ENCODE measurements around the gene EXOC4. TPM values are rescaled to one million over a fixed set of nuclear protein-coding genes. Genes with fewer than 3 reads are reported as not detected.

The EXOC4 gene
- total and polyA plus RNA-seq, 2 of the 13 experiments (the other 11 are each of a cell fraction or from before 2014, with no cell fraction given) = 22.5 to 39.0 TPM

GRCh38 chr7:133975130-133975529, 722.3 kb downstream of the EXOC4 start:
- no peaks in the 10 kb centered on the region for H3K9me3 ChIP-seq (ENCODE audit: low read length)
- in situ Hi-C loops (cut with HindIII; ENCODE audit: extremely low pct_ligation_motif_present, low pct_unique_long_range_greater_than_20kb) = no loop called here
- no peak overlapping the region for H3K4me3 ChIP-seq (replicated peaks in 1 of 3; ENCODE audit: insufficient read depth in 1 of 3, low read depth in 2 of 3, low read length in 3 of 3)
- no peak overlapping the region for H2AFZ ChIP-seq (ENCODE audit: low read length)
- no peak overlapping the region for H3K27ac ChIP-seq (ENCODE audit: extremely low read length, insufficient read depth, low read length)
- no peaks in the 10 kb centered on the region for H3K27me3 ChIP-seq (ENCODE audit: control insufficient read depth in 1 of 2, insufficient read depth in 2 of 2, low read length in 2 of 2)
- CTCF ChIA-PET (ENCODE audit: low intra/inter-chr PET ratio, low total read pairs) = no interaction called here
- H3K79me2 ChIP-seq (ENCODE audit: insufficient read depth, low read length) = no peaks in the 10 kb centered on the region
- ATAC-seq = no peak
- no peaks in the 10 kb centered on the region for H3K4me1 ChIP-seq (ENCODE audit: insufficient read depth, low read length)
- no peaks in the 10 kb centered on the region for H3K36me3 ChIP-seq (replicated peaks in 1 of 2; ENCODE audit: control insufficient read depth in 1 of 2, insufficient read depth in 2 of 2, low read length in 2 of 2)
- FAIRE-seq = no peak
- no peak overlapping the region for H3K4me2 ChIP-seq (ENCODE audit: low read depth, low read length)
- TF ChIP-seq CENPX (CRISPR knock-in tag; IDR thresholded peaks at IDR 0.05) (no peak), MTF1 (CRISPR knock-in tag; IDR thresholded peaks at IDR 0.05) (no peak), ZNF24 (IDR thresholded peaks at IDR 0.05) (no peak), NFE2 (CRISPR knock-in tag; IDR thresholded peaks at IDR 0.05) (no peak), KAT8 (CRISPR knock-in tag; IDR thresholded peaks at IDR 0.05) (no peak), MEF2D (CRISPR knock-in tag; IDR thresholded peaks at IDR 0.05) (no peak), IRF1 (CRISPR knock-in tag; IDR thresholded peaks at IDR 0.05; ENCODE audit: low read depth) (no peak), ATF7 (IDR thresholded peaks at IDR 0.05) (no peak), ATF7 (CRISPR knock-in tag; IDR thresholded peaks at IDR 0.05) (no peak), MYNN (CRISPR knock-in tag; IDR thresholded peaks at IDR 0.05; ENCODE audit: low read depth) (no peak), MAF1 (CRISPR knock-in tag; IDR thresholded peaks at IDR 0.05; ENCODE audit: borderline replicate concordance) (no peak), SIN3B (IDR thresholded peaks at IDR 0.05; ENCODE audit: low read length) (no peak), CBX2 (IDR thresholded peaks at IDR 0.05; ENCODE audit: low read depth, low read length) (no peak), CBX2 (CRISPR knock-in tag; IDR thresholded peaks at IDR 0.05; ENCODE audit: low read depth) (no peak), ZBED4 (CRISPR knock-in tag; IDR thresholded peaks at IDR 0.05; ENCODE audit: borderline replicate concordance) (no peak), PHB2 (IDR thresholded peaks at IDR 0.05; ENCODE audit: partially characterized antibody) (no peak), JUNB (CRISPR knock-in tag; IDR thresholded peaks at IDR 0.05; ENCODE audit: borderline replicate concordance) (no peak), ZFP82 (CRISPR knock-in tag; IDR thresholded peaks at IDR 0.05; ENCODE audit: borderline replicate concordance) (no peak), DBP (CRISPR knock-in tag; IDR thresholded peaks at IDR 0.05; ENCODE audit: not compliant biosample characterization) (no peak)
- DNase-seq (ENCODE audit: low spot score) = no peak
- H3K9ac ChIP-seq (ENCODE audit: insufficient read depth, low read depth, low read length) = no peak overlapping the region
- intact Hi-C loops (cut with micrococcal nuclease; ENCODE audit: unreplicated experiment) = no loop called here
- no TSS peak for BruUV-seq (replicated peaks)
- POLR2A ChIA-PET = no interaction called here
- no peaks in the 10 kb centered on the region for H4K20me1 ChIP-seq (ENCODE audit: insufficient read depth, low read length)

Measured in HepG2 (cell line).